ENCODE results near the gene REEP6.
"Not testable (repeated sequence)": the region's sequence is repeated elsewhere in the genome, so short reads cannot be mapped to it uniquely, and the experiment has no call there.

REEP6 gene

DNA sequence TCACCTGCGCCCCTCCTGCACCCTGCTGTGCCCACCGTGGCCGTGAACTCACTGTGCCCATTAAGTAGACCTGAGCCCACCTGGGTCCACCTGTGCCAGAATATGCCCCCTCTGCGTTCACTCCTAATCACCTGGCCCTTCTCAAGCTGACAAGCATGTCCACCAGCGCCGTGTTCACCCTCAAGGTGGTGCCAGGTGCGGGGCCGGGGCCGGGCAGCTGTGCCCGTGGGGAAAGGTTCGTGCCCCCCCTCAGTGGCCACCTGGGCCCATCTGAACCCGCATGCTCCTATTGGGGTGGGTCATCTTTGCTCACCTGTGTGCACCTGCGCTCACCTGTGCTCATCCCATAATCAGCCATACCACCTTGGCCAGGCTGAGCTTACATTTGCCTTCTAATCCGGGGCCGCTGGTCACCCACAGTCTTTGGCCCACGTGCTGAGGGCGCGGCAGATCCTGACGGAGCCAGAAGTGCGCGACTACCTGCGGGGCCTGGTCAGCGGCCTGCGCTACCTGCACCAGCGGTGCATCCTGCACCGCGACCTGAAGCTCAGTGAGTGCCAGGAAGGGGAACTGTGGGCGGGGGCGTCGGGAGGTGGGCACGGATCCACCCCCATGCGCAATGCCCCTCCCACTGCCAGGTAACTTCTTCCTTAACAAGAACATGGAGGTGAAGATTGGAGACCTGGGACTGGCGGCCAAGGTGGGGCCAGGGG is 35.2 kb downstream of the REEP6 start:
- no peak for DNase-seq

DNA sequence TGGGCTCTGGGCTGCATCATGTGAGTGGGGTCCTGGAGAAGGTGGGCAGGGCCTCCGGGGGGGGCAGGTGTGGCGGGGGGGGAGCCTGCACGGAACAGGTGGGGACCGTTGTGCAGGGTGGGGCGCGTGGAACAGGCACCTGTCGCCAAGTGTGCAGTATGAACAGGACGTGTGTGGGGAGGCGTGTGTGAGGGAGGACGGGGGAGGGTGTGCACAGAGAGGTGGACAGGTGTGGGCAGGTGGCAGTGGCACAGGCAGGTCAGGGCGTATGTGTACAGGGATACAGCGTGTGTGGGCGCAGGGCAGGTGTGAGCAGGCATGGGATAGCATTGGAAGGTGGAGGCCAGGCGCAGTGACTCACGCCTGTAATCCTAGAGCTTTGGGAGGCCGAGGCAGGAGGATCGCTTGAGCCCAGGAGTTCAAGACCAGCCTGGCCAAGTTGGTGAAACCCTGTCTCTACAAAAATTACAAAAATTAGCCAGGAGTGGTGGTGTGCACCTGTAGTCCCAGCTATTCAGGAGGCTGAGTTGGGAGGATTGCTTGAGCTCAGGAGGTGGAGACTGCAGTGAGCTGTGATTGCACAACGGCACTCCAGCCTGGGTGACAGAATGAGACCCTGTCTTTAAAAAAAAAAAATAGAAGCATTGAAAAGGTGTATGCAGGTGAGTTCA is 36.1 kb downstream of the REEP6 start:
- no peak for DNase-seq

DNA sequence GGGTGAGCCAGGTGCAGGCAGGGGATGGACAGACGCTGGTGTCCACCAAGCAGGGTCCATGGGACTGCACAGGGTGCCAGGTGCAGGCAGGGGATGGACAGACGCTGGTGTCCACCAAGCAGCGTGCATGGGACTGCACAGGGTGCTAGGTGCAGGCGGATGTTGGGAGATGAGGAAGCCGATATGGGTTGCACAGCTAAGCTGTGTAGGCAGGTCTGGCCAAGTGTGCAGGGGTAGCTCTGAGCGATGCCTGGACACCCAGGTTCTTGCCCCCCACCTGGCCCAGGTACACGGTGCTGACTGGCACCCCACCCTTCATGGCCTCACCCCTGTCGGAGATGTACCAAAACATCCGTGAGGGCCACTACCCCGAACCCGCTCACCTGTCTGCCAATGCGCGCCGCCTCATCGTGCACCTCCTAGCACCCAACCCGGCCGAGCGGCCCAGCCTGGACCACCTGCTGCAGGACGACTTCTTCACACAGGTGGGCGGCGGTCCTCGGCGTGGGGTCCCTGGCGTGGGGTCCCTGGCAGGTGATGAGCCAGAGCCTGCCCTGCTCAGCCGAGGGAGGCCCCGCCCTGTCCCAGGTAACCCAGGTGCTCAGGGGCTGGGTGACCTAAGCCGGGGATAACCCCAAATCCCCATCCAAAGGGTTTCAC is 36.8 kb downstream of the REEP6 start:
- no peak for DNase-seq

DNA sequence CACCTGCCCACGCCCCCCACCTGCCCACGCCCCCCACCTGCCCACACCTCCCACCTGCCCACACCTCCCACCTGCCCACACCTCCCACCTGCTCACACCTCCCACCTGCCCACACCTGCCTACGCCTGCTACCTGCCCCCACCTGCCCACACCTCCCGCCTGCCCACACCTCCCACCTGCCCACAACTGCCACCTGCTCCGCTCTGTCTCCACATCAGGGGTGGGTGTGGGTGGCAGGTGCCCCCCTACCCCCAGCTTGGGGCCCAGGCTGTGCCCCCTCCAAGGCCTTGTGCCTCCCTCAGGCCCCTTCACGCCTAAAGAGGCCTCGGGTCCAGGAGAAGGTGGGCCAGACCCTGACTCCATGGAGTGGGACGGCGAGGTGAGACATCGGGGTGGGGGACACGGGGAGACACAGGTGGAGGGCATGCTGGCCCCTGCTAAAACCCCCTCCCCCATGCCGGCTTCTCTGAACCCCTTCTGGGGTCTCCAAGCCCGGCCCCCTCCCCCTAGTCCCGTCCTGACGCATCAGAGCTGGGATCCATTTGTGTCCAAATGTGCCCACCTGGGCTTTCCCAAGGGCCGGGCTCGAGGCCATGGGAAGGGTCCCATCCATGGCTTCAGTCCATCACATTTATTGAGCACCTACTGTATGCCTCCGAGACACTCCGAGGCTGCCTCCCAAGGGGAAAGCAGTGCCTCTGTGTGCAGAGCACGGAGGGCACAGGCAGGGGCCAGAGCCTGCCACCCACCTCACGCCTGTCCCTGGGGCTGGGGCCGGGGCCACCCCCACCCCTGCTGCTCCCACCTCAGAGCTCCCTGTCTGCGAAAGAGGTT is 37.8 kb downstream of the REEP6 start:
- DNase-seq = no peak

DNA sequence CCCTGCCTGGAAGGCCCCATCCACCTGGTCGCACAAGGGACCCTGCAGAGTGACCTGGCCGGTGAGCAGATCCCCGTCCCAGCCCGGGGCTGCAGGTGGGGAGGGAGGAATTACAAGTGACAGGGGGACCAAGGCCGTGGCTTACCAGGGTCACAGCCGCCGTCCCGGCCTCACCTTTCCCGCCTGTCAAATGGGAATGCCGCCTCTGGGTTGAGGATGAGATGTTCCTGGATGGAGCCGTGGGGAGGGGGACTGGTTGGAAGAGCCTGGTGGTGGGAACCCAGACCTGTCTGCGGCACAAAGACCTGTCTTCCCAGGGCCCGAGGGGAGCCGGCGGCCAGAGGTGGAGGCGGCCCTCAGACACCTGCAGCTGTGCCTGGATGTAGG is 38.4 kb downstream of the REEP6 start:
- no peak for DNase-seq

DNA sequence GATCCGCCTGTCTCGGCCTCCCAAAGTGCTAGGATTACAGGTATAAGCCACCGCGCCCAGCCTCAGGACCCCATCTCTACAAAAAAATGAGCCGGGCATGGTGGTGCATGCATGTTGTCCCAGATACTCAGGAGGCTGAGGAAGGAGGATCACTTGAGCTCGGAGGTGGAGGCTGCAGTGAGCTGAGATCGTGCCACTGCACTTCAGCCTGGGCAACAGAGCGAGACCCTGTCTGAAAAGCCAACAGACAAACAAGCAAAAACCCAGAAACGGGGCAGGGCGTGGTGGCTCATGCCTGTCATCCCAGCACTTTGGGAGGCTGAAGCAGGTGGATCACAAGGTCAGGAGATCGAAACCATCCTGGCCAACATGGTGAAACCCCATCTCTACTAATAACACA is 39.9 kb downstream of the REEP6 start:
- not testable (repeated sequence) for DNase-seq

DNA sequence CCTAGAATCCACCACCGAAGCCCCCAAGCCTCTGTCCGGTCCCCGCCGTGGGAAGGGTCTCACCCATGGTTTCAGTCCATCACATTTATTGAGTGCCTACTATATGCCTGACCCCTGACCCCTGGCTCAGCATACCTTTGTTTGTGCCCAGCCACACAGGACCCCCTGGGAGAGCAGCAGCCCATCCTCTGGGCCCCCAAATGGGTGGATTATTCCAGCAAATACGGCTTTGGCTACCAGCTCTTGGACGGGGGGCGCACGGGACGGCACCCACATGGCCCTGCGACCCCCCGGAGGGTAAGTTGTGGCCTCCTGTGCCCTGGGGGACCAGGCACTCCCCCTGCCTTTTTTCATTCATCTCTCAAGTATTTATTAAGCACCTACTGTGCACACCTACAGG is 40.6 kb downstream of the REEP6 start:
- no peak for DNase-seq

DNA sequence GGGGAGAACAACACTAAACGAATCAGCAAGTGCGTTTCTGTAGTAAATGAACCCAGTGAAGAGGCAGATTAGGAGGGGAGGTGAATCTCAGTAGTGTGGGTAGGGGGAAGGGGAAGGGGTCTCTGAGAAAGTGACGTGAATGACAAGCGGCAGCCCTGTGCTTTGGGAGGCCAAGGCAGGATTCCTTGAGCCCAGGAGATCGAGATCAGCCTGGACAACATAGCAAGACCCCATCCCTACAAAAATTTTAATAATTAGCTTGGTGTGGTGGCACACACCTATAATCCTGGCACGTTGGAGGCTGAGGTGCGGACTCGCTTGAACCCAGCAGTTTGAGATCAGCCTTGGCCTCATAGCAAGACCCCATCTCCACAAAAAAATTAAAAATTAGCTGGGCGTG is 41.0 kb downstream of the REEP6 start:
- DNase-seq = no peak

DNA sequence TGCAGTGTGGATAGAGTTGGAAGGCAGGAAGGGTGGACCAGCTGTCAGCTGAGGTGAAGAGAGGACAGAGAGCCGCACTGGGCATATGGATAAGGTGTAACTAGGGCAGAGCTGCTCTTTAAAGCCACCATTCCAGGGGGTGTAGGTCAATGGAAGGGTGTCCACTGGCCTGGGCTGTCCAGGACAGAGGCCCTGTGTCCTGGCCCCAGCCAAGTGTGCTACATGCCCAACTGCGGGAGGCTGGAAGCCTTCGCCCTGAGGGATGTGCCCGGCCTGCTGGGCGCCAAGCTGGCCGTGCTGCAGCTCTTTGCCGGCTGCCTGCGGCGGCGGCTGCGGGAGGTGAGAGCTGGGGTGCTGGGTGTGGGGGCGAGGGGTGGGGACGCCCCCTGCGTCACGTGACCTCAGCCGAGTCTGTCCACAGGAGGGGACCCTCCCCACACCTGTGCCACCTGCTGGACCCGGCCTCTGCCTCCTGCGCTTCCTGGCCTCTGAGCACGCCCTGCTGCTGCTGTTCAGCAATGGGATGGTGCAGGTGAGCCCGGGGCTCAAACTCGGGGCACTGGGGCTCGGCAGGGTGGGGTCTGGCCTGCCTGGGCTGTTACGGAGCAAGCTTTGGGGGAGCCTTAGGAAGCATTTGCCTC is 42.6 kb downstream of the REEP6 start:
- DNase-seq = no peak

DNA sequence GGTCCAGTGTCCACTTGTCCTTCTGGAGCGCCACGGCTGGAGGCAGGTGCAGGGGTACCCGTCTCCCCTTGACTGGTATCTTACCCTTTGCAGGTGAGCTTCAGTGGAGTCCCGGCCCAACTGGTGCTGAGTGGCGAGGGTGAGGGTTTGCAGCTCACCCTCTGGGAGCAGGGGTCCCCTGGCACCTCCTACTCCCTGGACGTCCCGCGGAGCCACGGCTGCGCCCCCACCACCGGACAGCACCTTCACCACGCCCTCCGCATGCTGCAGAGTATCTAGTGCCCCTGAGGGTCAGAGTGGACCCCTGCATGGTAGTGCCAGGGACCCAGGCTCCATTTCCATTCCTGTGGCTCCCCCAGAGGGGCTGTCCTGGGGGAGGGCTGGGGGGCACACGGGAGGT is 44.0 kb downstream of the REEP6 start:
- no peak for DNase-seq

DNA sequence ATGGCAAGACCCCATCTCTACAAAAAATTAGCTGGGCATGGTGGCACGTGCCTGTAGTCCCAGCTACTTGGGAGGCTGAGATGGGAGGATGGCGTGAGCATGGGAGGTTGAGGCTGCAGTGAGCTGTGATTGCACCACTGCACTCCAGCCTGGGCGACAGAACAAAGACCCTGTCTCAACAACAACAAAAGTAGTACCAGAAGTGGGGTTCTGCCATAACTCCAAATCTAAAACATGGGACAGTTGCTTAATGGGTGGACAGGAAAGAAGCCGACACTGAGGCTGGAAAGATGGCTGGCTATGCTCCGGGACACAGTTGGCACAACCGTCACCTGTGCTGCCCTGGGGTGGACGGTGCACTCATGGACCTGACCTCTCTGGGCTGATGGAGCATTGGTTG is 44.7 kb downstream of the REEP6 start:
- DNase-seq = not testable (repeated sequence)

DNA sequence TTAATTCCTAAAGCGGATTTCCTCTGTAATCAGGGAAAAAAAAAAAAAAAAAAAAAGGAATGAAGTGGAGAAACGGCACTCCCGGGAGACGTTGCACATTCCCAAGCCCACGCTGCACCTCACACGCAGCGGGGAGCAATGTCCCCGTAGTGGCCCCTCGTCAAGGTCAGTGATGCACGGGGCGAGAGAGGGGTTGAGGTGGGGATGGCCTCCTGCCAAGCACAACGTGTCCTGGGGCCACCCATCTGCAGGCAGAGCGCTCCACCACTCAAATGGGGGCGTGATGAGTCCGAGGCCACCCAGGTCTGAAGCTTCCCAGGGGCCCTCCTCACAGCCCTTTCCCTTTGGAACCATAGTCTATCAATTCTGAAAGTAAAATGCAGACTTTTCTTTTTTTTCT is 48.0 kb downstream of the REEP6 start:
- DNase-seq = no peak

DNA sequence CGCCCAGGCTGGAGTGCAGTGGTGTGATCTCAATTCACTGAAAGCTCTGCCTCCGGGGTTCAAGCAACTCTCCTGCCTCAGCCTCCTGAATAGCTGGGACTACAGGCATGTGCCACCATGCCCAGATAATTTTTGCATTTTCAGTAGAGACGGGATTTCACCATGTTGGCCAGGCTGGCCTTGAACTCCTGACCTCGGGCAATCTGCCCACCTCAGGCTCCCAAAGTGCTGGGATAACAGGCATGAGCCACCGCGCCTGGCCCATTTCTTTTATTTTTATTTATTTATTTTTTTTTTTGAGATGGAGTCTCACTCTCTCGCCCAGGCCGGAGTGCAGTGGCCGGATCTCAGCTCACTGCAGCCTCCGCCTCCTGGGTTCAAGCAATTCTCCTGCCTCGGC is 48.8 kb downstream of the REEP6 start:
- DNase-seq = not testable (repeated sequence)

DNA sequence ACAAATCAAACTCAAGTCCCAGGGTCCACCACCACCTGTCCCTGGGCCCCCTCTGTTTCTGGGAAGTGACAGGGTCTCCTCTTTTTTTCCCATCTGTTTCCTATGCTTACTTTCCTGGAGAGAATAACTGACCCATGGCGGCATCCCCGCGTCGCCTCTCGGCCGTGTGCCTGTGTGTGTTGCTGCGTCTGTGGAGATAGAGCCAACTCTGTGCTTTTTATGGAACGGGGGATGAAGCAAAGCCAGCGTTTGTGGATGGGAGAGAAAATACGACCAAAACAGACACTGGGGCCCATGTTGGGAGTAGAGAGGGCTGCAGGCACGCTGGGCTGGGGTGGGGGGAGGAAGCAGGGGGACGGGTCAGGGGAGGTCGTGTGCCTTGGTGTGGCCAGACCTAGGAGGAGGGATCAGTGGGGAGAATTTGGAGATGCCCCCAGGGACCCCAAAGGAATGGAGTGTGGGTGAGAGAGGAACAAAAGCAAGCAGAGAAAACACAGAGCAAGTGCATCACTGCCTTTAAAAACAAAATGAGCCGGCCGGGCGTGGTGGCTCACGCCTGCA is 49.5 kb downstream of the REEP6 start:
- no peak for DNase-seq

All from fibroblast of skin of right quadriceps (primary cell).